Testis (tissue), 3 donors: ENCODE data around the gene EPB41L4A. TPM values are rescaled to one million over a fixed set of nuclear protein-coding genes. Genes with fewer than 3 reads are reported as not detected.

Experiments used
- DNase-seq: peaks from one replicate; pipeline ENCODE4 v3.0.0-alpha.2; 2019
- H3K27ac ChIP-seq, 2 donors: fragments of 200-600 bp; sonication (generic); one replicate each; pipeline ENCODE4 v1.5.1; 2019
- H3K27me3 ChIP-seq: fragments of 200-600 bp; sonication (generic); one replicate; pipeline ENCODE4 v1.5.1; 2019
- H3K36me3 ChIP-seq: fragments of 200-600 bp; sonication (generic); one replicate; pipeline ENCODE4 v1.5.1; 2017; ENCODE audit warnings: low read depth; ENCODE audit errors: missing control alignments
- H3K4me1 ChIP-seq: fragments of 200-600 bp; sonication (generic); one replicate; pipeline ENCODE4 v1.5.1; 2019
- H3K4me3 ChIP-seq, 2 donors: fragments of 200-600 bp; sonication (generic); one replicate each; pipeline ENCODE4 v1.5.1; 2017 to 2019
- H3K9me3 ChIP-seq: fragments of 200-600 bp; sonication (generic); one replicate; pipeline ENCODE4 v1.5.1; 2017
- CTCF ChIP-seq, 3 experiments: fragments of 450-650 bp in 2 of 3; fragments of 200-600 bp in 1 of 3; sonication (generic) in 1 of 3; IDR thresholded peaks; one replicate each; pipeline ENCODE4 v1.5.1; 2016 to 2019; ENCODE audit warnings: antibody characterized with exemption in 3 of 3, mild to moderate bottlenecking in 2 of 3, moderate library complexity in 1 of 3
- POLR2A ChIP-seq: fragments of 450-650 bp; IDR thresholded peaks from one replicate; pipeline ENCODE4 v1.6.1; 2017; ENCODE audit warnings: antibody characterized with exemption, mild to moderate bottlenecking, moderate library complexity
- WGBS, 2 donors: methylation state at CpG; one replicate each; pipeline ENCODE4 v1.1.5; 2018; 5-methylcytosine and 5-hydroxymethylcytosine counted together
- intact Hi-C: fragments of 100-400 bp; cut with DNase I; formaldehyde crosslinking; loops from one replicate; pipeline ENCODE4 v1.15.1; 2023; ENCODE audit warnings: low total_unique reads
- polyA plus RNA-seq: library from polyadenylated mRNA; stranded (reverse); fragments of 350-450 nt; fragmentation: Illumina TruSeq; extraction: RNeasy Lipid Tissue Mini Kit (QIAGEN cat#74804); gene quantifications from one replicate; pipeline ENCODE4 v1.2.3, GENCODE V29; 2014; ENCODE audit warnings: low read depth, low replicate concordance; ENCODE audit not compliant: insufficient read depth
- total RNA-seq, 2 donors: library from RNA; depleted of rRNA; stranded (reverse); fragments of >200 nt; gene quantifications; one replicate each; pipeline ENCODE4 v1.2.3, GENCODE V29; 2016

Gene EPB41L4A
- total and polyA plus RNA-seq, 3 donors from 2014 or later, result 9.0 to 23.9 (median 13.3) TPM

GRCh38 chr5:112350626-112351025 lies 68.5 kb downstream of the EPB41L4A start:
- Histone ChIP-seq H3K27me3 (no peaks in the 10 kb centered on the region), H3K4me1 (no peaks in the 10 kb centered on the region), H3K27ac (no peak overlapping the region), H3K4me3 (no peak overlapping the region), H3K36me3 (no peaks in the 10 kb centered on the region), H3K9me3 (no peaks in the 10 kb centered on the region)
- intact Hi-C loops, result no loop called here
- WGBS, 2 donors, result 84 to 94% methylated on average over 2 of the region's 2 CpGs
- DNase-seq, result no peak
- TF ChIP-seq CTCF (IDR thresholded peaks at IDR 0.05) (no peak), POLR2A (no peak)

DNA sequence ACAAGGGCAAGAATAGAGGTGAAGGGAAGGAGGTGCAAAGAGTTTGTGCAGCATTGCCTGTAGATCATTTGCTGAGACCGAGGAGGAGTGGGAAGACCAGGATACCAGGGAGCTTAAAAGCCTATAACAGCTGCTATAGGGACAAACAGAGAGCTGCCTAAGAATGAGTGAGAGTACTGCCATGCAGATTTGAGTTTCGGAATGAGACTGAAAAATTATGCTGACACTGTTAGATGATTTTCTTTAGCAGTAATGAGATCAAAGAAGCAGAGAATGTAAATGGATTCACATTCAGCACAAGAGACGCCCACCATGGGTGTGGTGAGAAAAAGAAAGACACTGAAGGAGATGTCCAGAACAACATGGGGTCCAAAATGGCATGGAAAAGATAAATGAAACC lies 69.7 kb downstream of the EPB41L4A start:
- intact Hi-C loops, result no loop called here
- no peaks in the 10 kb centered on the region for H3K9me3 ChIP-seq

DNA sequence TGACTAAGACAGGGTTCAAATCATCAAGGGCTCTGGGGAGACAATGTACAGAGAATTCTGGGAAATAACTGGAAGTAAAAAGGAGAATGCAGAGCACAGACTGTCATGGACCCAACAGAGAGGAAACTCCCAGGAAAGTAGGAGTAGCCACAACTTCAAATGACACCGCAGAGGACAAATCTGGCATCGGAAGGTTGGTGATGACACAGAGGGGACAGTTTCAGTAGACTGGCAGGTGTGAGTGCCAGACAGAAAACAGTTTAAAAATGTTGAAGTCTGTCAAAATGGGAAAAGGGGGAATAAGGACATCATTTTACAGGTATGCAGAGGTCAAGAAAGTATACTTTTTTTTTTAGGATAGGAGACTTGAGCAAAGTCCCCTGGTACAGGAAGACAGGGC lies 70.2 kb downstream of the EPB41L4A start:
- Histone ChIP-seq H3K36me3 (no peaks in the 10 kb centered on the region), H3K27me3 (no peaks in the 10 kb centered on the region), H3K9me3 (no peaks in the 10 kb centered on the region), H3K4me1 (no peaks in the 10 kb centered on the region), H3K27ac (no peak overlapping the region), H3K4me3 (no peak overlapping the region)
- TF ChIP-seq POLR2A (no peak), CTCF (IDR thresholded peaks at IDR 0.05) (no peak)
- WGBS, 2 donors, result 90 to 94% methylated on average over 2 of the region's 2 CpGs
- intact Hi-C loops, result no loop called here
- DNase-seq, result no peak

More for the DNA sequence above, 69.7 kb downstream of the EPB41L4A start:
- TF ChIP-seq POLR2A, result no peak
- no peak for TF ChIP-seq CTCF (IDR thresholded peaks at IDR 0.05)
- Histone ChIP-seq H3K4me1 (no peaks in the 10 kb centered on the region), H3K27ac (no peak overlapping the region), H3K4me3 (no peak overlapping the region), H3K27me3 (no peaks in the 10 kb centered on the region), H3K36me3 (no peaks in the 10 kb centered on the region)
- 80 to 84% methylated on average over 3 of the region's 3 CpGs for WGBS, 2 donors
- DNase-seq, result no peak

- H3K4me3 ChIP-seq, result no peak overlapping the region
- H3K4me1 ChIP-seq, result no peaks in the 10 kb centered on the region
- H3K36me3 ChIP-seq, result no peaks in the 10 kb centered on the region
- no peak overlapping the region for H3K27ac ChIP-seq
- intact Hi-C loops, result no loop called here
- H3K9me3 ChIP-seq, result no peaks in the 10 kb centered on the region
- no peaks in the 10 kb centered on the region for H3K27me3 ChIP-seq
- WGBS, 2 donors, result 61 to 70% methylated on average over 4 of the region's 4 CpGs
- TF ChIP-seq CTCF (IDR thresholded peaks at IDR 0.05) (no peak), POLR2A (no peak)
- no peak for DNase-seq
Measured at GRCh38 chr5:112348387-112348786, 70.7 kb downstream of the EPB41L4A start.

DNA sequence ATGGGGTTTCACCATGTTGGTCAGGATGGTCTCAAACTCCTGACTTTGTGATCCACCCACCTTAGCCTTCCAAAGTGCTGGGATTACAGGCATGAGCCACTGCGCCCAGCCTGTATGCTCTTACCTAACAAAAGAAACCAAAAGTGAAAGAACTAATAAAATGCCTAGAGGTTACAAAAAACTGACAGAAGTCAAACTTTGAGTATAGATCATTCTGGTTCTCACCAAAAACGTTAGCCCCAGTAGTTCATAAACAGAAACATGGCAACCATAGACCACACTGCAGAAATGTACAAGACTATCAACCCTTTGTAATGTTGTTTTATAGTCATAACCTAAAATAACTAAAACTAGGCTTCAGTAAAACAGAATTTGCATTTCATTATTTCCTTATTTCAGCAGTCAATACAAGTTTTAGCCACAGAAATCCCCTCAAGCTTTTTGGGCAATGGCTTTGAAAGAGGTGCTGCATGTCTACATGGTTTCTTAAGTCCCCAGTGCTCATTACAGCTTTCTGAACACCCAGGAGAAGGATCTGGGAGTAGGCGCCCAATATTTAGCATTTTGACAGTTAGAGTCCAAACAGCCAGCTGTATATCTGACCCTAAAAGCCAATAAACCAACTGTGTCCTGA lies 72.5 kb downstream of the EPB41L4A start:
- no peak for DNase-seq
- intact Hi-C loops, result no loop called here
- Histone ChIP-seq H3K9me3 (no peaks in the 10 kb centered on the region), H3K4me1 (no peaks in the 10 kb centered on the region), H3K36me3 (no peaks in the 10 kb centered on the region), H3K4me3 (no peak overlapping the region), H3K27ac (no peak overlapping the region), H3K27me3 (no peaks in the 10 kb centered on the region)
- 55 to 56% methylated on average over 3 of the region's 3 CpGs for WGBS, 2 donors
- TF ChIP-seq CTCF (IDR thresholded peaks at IDR 0.05) (no peak), POLR2A (no peak)
